ENCODE measurements around the gene LIMK2.

DNA sequence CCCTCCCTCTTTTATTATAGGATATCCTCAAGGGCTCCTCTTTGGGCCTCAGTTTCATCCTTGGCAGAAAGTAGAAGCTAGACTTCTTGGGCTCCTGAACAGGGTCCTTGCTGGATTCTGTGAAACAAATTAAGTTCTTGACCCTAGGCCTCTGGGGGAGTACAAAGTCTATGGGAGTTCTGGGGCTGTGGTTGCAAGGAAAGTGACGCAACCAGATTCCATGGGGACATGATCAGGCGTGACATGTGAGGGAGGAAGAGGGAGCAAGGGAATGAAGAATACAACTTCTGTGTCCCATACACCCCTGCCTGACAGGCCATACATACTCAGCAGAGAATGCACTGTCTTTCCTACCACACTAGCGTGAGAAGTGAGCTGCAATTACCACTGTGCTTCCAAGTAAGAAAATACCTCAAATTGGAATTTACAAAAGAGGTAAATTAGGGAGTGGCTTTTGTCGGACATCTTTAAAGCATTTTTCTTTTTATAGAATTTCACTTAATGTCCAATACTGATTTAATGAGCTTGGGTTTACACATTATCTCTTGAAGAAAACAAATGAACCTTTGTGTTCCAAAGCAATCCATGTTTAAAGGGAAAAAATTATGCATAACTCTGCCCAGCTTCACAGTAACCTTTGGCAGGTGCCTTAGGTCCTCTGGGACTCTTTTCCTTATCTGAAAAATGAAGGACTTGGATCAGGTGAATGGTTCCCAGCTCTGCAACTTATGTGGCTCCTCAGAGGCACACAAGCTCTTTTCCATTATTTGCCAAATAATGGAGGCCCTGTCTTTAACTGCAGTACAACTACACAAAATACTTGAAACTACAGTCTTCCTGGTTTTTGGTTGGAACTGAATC is 38.9 kb downstream of the LIMK2 start:
- TF ChIP-seq, protein P1, sequence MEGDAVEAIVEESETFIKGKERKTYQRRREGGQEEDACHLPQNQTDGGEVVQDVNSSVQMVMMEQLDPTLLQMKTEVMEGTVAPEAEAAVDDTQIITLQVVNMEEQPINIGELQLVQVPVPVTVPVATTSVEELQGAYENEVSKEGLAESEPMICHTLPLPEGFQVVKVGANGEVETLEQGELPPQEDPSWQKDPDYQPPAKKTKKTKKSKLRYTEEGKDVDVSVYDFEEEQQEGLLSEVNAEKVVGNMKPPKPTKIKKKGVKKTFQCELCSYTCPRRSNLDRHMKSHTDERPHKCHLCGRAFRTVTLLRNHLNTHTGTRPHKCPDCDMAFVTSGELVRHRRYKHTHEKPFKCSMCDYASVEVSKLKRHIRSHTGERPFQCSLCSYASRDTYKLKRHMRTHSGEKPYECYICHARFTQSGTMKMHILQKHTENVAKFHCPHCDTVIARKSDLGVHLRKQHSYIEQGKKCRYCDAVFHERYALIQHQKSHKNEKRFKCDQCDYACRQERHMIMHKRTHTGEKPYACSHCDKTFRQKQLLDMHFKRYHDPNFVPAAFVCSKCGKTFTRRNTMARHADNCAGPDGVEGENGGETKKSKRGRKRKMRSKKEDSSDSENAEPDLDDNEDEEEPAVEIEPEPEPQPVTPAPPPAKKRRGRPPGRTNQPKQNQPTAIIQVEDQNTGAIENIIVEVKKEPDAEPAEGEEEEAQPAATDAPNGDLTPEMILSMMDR (conservative IDR thresholded peaks at IDR 0.05) = no peak
- no peak for TF ChIP-seq ZFX (IDR thresholded peaks at IDR 0.05)

Data from C4-2B (cell line).